CD4-positive, alpha-beta T cell treated with Interleukin-10 for 1 hour (primary cell): Measurements from ENCODE around the gene C1orf226.
"Not testable (repeated sequence)": the region's sequence is repeated elsewhere in the genome, so short reads cannot be mapped to it uniquely, and the experiment has no call there.

Experiments
- DNase-seq: peaks from one replicate; pipeline ENCODE4 v3.0.0-alpha.2; 2020

The C1orf226 gene

GRCh38 chr1:162381383-162381782 lies at the start of gene C1orf226:
C1orf226 (plus strand) TSS chr1:162381728; CDS start chr1:162381902, 174 bp downstream.
- no peak for DNase-seq

GRCh38 chr1:162333991-162334390 lies 47.5 kb upstream of the C1orf226 start:
- DNase-seq: no peak

GRCh38 chr1:162335126-162335525 lies 46.4 kb upstream of the C1orf226 start:
- DNase-seq: no peak

- DNase-seq: no peak
Measured at GRCh38 chr1:162336621-162337285, 44.8 kb upstream of the C1orf226 start.

- no peak for DNase-seq
Measured at GRCh38 chr1:162342452-162342983, 39.0 kb upstream of the C1orf226 start.

GRCh38 chr1:162343470-162343869 lies 38.1 kb upstream of the C1orf226 start:
- no peak for DNase-seq

- no peak for DNase-seq
Measured at GRCh38 chr1:162347281-162347680, 34.2 kb upstream of the C1orf226 start.

GRCh38 chr1:162349635-162350330 lies 31.7 kb upstream of the C1orf226 start:
- no peak for DNase-seq

- no peak for DNase-seq
Measured at GRCh38 chr1:162351246-162351842, 30.2 kb upstream of the C1orf226 start.

- DNase-seq: not testable (repeated sequence)
Measured at GRCh38 chr1:162351874-162352273, 29.7 kb upstream of the C1orf226 start.

- no peak for DNase-seq
Measured at GRCh38 chr1:162353078-162353477, 28.4 kb upstream of the C1orf226 start.

- DNase-seq: no peak
Measured at GRCh38 chr1:162353702-162354101, 27.8 kb upstream of the C1orf226 start.

GRCh38 chr1:162357681-162358266 lies 23.8 kb upstream of the C1orf226 start:
- DNase-seq: no peak

- DNase-seq: no peak
Measured at GRCh38 chr1:162358928-162359327, 22.6 kb upstream of the C1orf226 start.

- no peak for DNase-seq
Measured at GRCh38 chr1:162359523-162360236, 21.8 kb upstream of the C1orf226 start.

- no peak for DNase-seq
Measured at GRCh38 chr1:162360237-162360873, 21.2 kb upstream of the C1orf226 start.

GRCh38 chr1:162360874-162361260 lies 20.7 kb upstream of the C1orf226 start:
- DNase-seq: no peak

- no peak for DNase-seq
Measured at GRCh38 chr1:162361349-162361748, 20.2 kb upstream of the C1orf226 start.

GRCh38 chr1:162363823-162364222 lies 17.7 kb upstream of the C1orf226 start:
- no peak for DNase-seq

- DNase-seq: no peak
Measured at GRCh38 chr1:162364498-162364897, 17.0 kb upstream of the C1orf226 start.

- no peak for DNase-seq
Measured at GRCh38 chr1:162365284-162366020, 16.1 kb upstream of the C1orf226 start.

GRCh38 chr1:162366149-162366548 lies 15.4 kb upstream of the C1orf226 start:
- DNase-seq: no peak
